HepG2 (cell line): ENCODE measurements around the gene INPP5E. TPM values are rescaled to one million over a fixed set of nuclear protein-coding genes. Genes with fewer than 3 reads are reported as not detected.

Experiments used
- CHD4 ChIP-seq: fragments of 200-600 bp; sonication (generic); IDR thresholded peaks from 2 replicates; pipeline ENCODE4 v1.7.0; 2017; ENCODE audit warnings: mild to moderate bottlenecking, low read length, borderline replicate concordance
- ETV5 ChIP-seq: IDR thresholded peaks from 2 replicates; pipeline ENCODE4 v1.6.1; 2018; ENCODE audit warnings: missing biosample characterization, missing genetic modification reagents, inconsistent platforms, borderline replicate concordance
- FIP1L1 ChIP-seq: fragments of 200-400 bp; formaldehyde crosslinking; IDR thresholded peaks from 2 replicates; pipeline ENCODE4 v1.6.1; 2018; ENCODE audit warnings: low read depth, mild to moderate bottlenecking, low read length, moderate library complexity, borderline replicate concordance; ENCODE audit not compliant: insufficient read depth
- FOSL1 ChIP-seq: sonication (generic); formaldehyde crosslinking; IDR thresholded peaks from 2 replicates; pipeline ENCODE4 v1.9.0; 2021; ENCODE audit warnings: missing genetic modification reagents, borderline replicate concordance
- MAFF ChIP-seq: IDR thresholded peaks from 2 replicates; pipeline ENCODE4 v1.6.1; 2011; ENCODE audit warnings: low read depth, low read length, improper control_type of control experiment
- MAZ ChIP-seq, 2 experiments: sonication (generic) in 1 of 2; formaldehyde crosslinking in 1 of 2; IDR thresholded peaks; 2 replicates each; pipeline versions ENCODE4 v1.5.0 to v1.6.1; 2012 to 2020; ENCODE audit warnings: low read depth in 2 of 2, mild to moderate bottlenecking in 2 of 2, borderline replicate concordance in 1 of 2, improper control_type of control experiment in 1 of 2, low read length in 1 of 2, missing genetic modification reagents in 1 of 2, moderate library complexity in 1 of 2
- PCBP2 ChIP-seq: fragments of 200-400 bp; formaldehyde crosslinking; optimal IDR thresholded peaks from 2 replicates; pipeline ENCODE3; 2018; ENCODE audit warnings: low read length, low read depth; ENCODE audit not compliant: poor library complexity, severe bottlenecking
- POLR2A ChIP-seq, 2 experiments: IDR thresholded peaks; 2 replicates each; pipeline ENCODE4 v1.6.1; 2011; ENCODE audit warnings: low read depth in 2 of 2, low read length in 2 of 2, mild to moderate bottlenecking in 1 of 2, moderate library complexity in 1 of 2; ENCODE audit not compliant: insufficient read depth in 1 of 2
- SKI ChIP-seq: fragments of 450-650 bp; IDR thresholded peaks from one replicate; pipeline ENCODE4 v1.6.1; 2018; ENCODE audit warnings: mild to moderate bottlenecking; ENCODE audit not compliant: partially characterized antibody
- SRSF4 ChIP-seq: fragments of 200-400 bp; formaldehyde crosslinking; IDR thresholded peaks from one replicate; pipeline ENCODE4 v1.6.1; 2018; ENCODE audit warnings: mild to moderate bottlenecking, low read depth, low read length, moderate library complexity; ENCODE audit not compliant: poor library complexity, severe bottlenecking
- YEATS4 ChIP-seq: sonication (generic); formaldehyde crosslinking; IDR thresholded peaks from 2 replicates; pipeline ENCODE4 v1.4.0; 2020; ENCODE audit warnings: missing genetic modification reagents, borderline replicate concordance
- ZC3H13 ChIP-seq: sonication (generic); formaldehyde crosslinking; IDR thresholded peaks from 2 replicates; pipeline ENCODE4 v1.8.1; 2023; ENCODE audit warnings: mild to moderate bottlenecking, missing genetic modification reagents, moderate library complexity
- ZFP36L1 ChIP-seq: sonication (generic); formaldehyde crosslinking; IDR thresholded peaks from 2 replicates; pipeline ENCODE4 v1.8.0; 2022; ENCODE audit warnings: mild to moderate bottlenecking, missing genetic modification reagents, moderate library complexity
- ZFP36L2 ChIP-seq: sonication (generic); formaldehyde crosslinking; IDR thresholded peaks from 2 replicates; pipeline ENCODE4 v1.4.0; 2020; ENCODE audit warnings: missing genetic modification reagents
- ZFP82 ChIP-seq: sonication (generic); formaldehyde crosslinking; IDR thresholded peaks from 2 replicates; pipeline ENCODE4 v1.5.1; 2020; ENCODE audit warnings: mild to moderate bottlenecking, missing genetic modification reagents, borderline replicate concordance
- ZNF138 ChIP-seq: sonication (generic); formaldehyde crosslinking; IDR thresholded peaks from 2 replicates; pipeline ENCODE4 v1.5.0; 2020; ENCODE audit warnings: mild to moderate bottlenecking, low read depth, missing genetic modification reagents
- ZNF180 ChIP-seq: sonication (generic); formaldehyde crosslinking; IDR thresholded peaks from 2 replicates; pipeline ENCODE4 v1.4.0; 2020; ENCODE audit warnings: low read depth, missing genetic modification reagents, borderline replicate concordance
- ZNF296 ChIP-seq: sonication (generic); formaldehyde crosslinking; conservative IDR thresholded peaks from 2 replicates; pipeline ENCODE4 v1.5.0; 2020; ENCODE audit warnings: mild to moderate bottlenecking, missing genetic modification reagents
- ZNF350 ChIP-seq: sonication (generic); formaldehyde crosslinking; IDR thresholded peaks from 2 replicates; pipeline ENCODE4 v1.4.0; 2020; ENCODE audit warnings: mild to moderate bottlenecking, low read depth, missing genetic modification reagents, borderline replicate concordance
- ZNF510 ChIP-seq: sonication (generic); formaldehyde crosslinking; IDR thresholded peaks from 2 replicates; pipeline ENCODE4 v1.4.0; 2020; ENCODE audit warnings: low read depth, mild to moderate bottlenecking, missing genetic modification reagents
- ZNF75D ChIP-seq: sonication (generic); formaldehyde crosslinking; IDR thresholded peaks from 2 replicates; pipeline ENCODE4 v1.8.1; 2023; ENCODE audit warnings: missing genetic modification reagents, mild to moderate bottlenecking, borderline replicate concordance
- polyA plus RNA-seq, 8 experiments: library from polyadenylated mRNA; depleted of rRNA in 3 of 8; stranded (reverse) in 7 of 8; unstranded in 1 of 8; fragments of >200 nt; fragmentation: Illumina TruSeq in 4 of 8; extraction: Trizol in 4 of 8; gene quantifications; 2 replicates each; pipeline versions ENCODE4 v1.2.1 to v1.2.3, GENCODE V29; 2011 to 2016; ENCODE audit warnings: low read depth in 4 of 8, missing spikeins in 1 of 8, mixed read lengths in 1 of 8; ENCODE audit not compliant: insufficient read depth in 1 of 8
- total RNA-seq, 5 experiments: library from RNA; depleted of rRNA; stranded (reverse); fragments of >200 nt; fragmentation: Illumina TruSeq; extraction: Trizol; gene quantifications; 2 replicates each; pipeline ENCODE4 v1.2.3, GENCODE V29; 2016; ENCODE audit warnings: low read depth in 1 of 5
- TF ChIP-seq, protein P1 (sequence below): sonication (generic); formaldehyde crosslinking; IDR thresholded peaks from 2 replicates; pipeline ENCODE4 v1.8.1; 2023; ENCODE audit warnings: mild to moderate bottlenecking, inconsistent platforms, moderate library complexity, missing genetic modification reagents, borderline replicate concordance
- TF ChIP-seq, protein P2 (sequence below): sonication (generic); formaldehyde crosslinking; IDR thresholded peaks from 2 replicates; pipeline ENCODE4 v1.5.0; 2020; ENCODE audit warnings: missing genetic modification reagents
- TF ChIP-seq, protein P3 (sequence below): sonication (generic); formaldehyde crosslinking; IDR thresholded peaks from 2 replicates; pipeline ENCODE4; 2020; ENCODE audit warnings: missing genetic modification reagents, mild to moderate bottlenecking, borderline replicate concordance

Gene INPP5E
- total and polyA plus RNA-seq, 2 of the 13 experiments (the other 11 are each of a cell fraction or from before 2014, with no cell fraction given) = 5.5 TPM

DNA sequence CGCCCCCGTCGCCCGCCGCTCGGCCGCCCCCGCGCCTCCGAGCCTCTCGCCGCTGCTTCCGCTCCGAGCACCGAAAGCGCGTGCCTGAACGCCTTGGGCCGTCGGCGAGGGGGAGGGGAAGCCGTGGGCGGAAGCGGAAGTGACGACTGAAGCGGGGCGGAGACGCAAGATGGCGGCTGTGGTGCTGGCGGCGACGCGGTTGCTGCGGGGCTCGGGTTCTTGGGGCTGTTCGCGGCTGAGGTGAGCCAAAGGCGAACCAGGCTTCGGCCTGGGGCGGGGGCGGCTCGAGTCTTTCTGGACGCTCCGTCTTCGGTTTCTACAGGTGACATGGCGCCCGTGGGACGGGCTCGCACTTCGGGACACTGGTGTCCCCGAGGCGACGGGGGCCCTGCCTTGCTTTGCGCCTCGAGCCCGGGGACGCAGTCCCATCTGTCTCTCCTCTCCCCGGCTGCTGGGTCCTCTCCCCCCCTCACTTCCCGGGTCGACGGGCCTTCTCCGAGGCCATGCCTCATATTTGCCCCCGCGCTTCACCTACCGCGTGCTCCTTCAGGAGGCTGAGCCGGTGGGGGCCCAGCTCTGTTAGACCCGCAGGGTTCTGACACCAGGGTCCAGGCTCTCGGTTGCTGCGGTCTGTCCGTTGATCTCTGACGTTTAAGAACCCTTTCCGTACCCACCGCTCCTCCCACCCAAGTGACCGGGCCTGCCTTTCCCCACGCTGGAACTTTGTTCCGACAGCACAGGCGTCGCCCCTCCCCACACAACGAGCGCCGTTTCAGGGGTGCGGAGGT, 29.0 kb downstream of the INPP5E start, which contains the start of the genes ENTR1 and PMPCA (continued):
- TF ChIP-seq ZFP82 (CRISPR knock-in tag) (no peak), SRSF4 (no peak), ZNF510 (CRISPR knock-in tag) (no peak), ETV5 (peak; percentile 95), ZFP36L1 (no peak), ZNF350 (CRISPR knock-in tag) (no peak), FOSL1 (CRISPR knock-in tag) (no peak), MAFF (no peak), PCBP2 (no peak), YEATS4 (peak; percentile 83), CHD4 (no peak), MAZ (IDR thresholded peaks at IDR 0.05; ENCODE audit: borderline replicate concordance, low read depth, low read length) (no peak), MAZ (CRISPR knock-in tag; IDR thresholded peaks at IDR 0.05; ENCODE audit: low read depth) (no peak; the same call in 1 of the 2 replicates), ZNF75D (CRISPR knock-in tag) (no peak), ZNF138 (CRISPR knock-in tag) (peak; percentile 26; the same call in 1 of the 2 replicates), ZNF296 (CRISPR knock-in tag) (0 out of 2 replicates have a peak, but pooled peaks have one; percentile 15), POLR2A (IDR thresholded peaks at IDR 0.05; ENCODE audit: insufficient read depth in 1 of 2, low read depth in 2 of 2, low read length in 2 of 2) (peak; percentile 86 to 98), ZNF180 (CRISPR knock-in tag) (no peak), ZC3H13 (peak; percentile 84), SKI (no peak), ZFP36L2 (CRISPR knock-in tag) (no peak), FIP1L1 (no peak)
- TF ChIP-seq, protein P1, sequence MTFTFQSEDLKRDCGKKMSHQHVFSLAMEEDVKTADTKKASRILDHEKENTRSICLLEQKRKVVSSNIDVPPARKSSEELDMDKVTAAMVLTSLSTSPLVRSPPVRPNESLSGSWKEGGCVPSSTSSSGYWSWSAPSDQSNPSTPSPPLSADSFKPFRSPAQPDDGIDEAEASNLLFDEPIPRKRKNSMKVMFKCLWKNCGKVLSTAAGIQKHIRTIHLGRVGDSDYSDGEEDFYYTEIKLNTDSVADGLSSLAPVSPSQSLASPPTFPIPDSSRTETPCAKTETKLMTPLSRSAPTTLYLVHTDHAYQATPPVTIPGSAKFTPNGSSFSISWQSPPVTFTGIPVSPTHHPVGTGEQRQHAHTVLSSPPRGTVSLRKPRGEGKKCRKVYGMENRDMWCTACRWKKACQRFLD (CRISPR knock-in tag) = no peak
- TF ChIP-seq, protein P2, sequence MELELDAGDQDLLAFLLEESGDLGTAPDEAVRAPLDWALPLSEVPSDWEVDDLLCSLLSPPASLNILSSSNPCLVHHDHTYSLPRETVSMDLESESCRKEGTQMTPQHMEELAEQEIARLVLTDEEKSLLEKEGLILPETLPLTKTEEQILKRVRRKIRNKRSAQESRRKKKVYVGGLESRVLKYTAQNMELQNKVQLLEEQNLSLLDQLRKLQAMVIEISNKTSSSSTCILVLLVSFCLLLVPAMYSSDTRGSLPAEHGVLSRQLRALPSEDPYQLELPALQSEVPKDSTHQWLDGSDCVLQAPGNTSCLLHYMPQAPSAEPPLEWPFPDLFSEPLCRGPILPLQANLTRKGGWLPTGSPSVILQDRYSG (CRISPR knock-in tag) = no peak
- TF ChIP-seq, protein P3, sequence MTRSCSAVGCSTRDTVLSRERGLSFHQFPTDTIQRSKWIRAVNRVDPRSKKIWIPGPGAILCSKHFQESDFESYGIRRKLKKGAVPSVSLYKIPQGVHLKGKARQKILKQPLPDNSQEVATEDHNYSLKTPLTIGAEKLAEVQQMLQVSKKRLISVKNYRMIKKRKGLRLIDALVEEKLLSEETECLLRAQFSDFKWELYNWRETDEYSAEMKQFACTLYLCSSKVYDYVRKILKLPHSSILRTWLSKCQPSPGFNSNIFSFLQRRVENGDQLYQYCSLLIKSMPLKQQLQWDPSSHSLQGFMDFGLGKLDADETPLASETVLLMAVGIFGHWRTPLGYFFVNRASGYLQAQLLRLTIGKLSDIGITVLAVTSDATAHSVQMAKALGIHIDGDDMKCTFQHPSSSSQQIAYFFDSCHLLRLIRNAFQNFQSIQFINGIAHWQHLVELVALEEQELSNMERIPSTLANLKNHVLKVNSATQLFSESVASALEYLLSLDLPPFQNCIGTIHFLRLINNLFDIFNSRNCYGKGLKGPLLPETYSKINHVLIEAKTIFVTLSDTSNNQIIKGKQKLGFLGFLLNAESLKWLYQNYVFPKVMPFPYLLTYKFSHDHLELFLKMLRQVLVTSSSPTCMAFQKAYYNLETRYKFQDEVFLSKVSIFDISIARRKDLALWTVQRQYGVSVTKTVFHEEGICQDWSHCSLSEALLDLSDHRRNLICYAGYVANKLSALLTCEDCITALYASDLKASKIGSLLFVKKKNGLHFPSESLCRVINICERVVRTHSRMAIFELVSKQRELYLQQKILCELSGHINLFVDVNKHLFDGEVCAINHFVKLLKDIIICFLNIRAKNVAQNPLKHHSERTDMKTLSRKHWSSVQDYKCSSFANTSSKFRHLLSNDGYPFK (CRISPR knock-in tag) = peak; percentile 30; the same call in 1 of the 2 replicates
